Left colon (tissue), 2 donors: ENCODE data around the gene FABP2. TPM values are rescaled to one million over a fixed set of nuclear protein-coding genes. Genes with fewer than 3 reads are reported as not detected.
"Not testable (repeated sequence)": the region's sequence is repeated elsewhere in the genome, so short reads cannot be mapped to it uniquely, and the experiment has no call there.

Experiments used
- ATAC-seq: fragments of 200-7000 bp; cut with Tn5 transposase; one replicate; pipeline ENCODE4 v1.9.1; 2020; ENCODE audit warnings: mild to moderate bottlenecking, moderate library complexity
- DNase-seq, 2 donors: peaks; one replicate each; pipeline ENCODE4 v3.0.0-alpha.2; 2020
- intact Hi-C, 2 donors: fragments of 100-400 bp; cut with DNase I in 1 of 2; cut with micrococcal nuclease in 1 of 2; formaldehyde crosslinking; loops; one replicate each; pipeline versions ENCODE4 v1.11.2 to v1.14.0; 2022; cut with DNase I, micrococcal nuclease
- long read RNA-seq: library from polyadenylated mRNA; unstranded; transcript quantifications from one replicate; pipeline ENCODE4 v2.0.0, GENCODE V29; 2021
- total RNA-seq, 2 donors: library from RNA; stranded (reverse); fragmentation: NEBNext Ultra II Directional; extraction: Animal tissue kit (Norgen Biotek cat#: 25700); gene quantifications; one replicate each; pipeline ENCODE4 v1.2.1, GENCODE V29; 2021
- donor health status: DM: no; HTN: no; CAD: no.
- donor health status: DM: yes; HTN: yes; CAD: no.

The FABP2 gene
- total RNA-seq: 100 to 1,000 TPM; 102 to 104 TPM
- long read RNA-seq, transcript FABP2-201 (4 exons, 2,478 nt): major isoform, 372 of 399 reads
- long read RNA-seq, partial matches to known transcripts: 8 of 399 reads
- long read RNA-seq, other reads (novel, unspliced or antisense): 19 of 399 reads

DNA sequence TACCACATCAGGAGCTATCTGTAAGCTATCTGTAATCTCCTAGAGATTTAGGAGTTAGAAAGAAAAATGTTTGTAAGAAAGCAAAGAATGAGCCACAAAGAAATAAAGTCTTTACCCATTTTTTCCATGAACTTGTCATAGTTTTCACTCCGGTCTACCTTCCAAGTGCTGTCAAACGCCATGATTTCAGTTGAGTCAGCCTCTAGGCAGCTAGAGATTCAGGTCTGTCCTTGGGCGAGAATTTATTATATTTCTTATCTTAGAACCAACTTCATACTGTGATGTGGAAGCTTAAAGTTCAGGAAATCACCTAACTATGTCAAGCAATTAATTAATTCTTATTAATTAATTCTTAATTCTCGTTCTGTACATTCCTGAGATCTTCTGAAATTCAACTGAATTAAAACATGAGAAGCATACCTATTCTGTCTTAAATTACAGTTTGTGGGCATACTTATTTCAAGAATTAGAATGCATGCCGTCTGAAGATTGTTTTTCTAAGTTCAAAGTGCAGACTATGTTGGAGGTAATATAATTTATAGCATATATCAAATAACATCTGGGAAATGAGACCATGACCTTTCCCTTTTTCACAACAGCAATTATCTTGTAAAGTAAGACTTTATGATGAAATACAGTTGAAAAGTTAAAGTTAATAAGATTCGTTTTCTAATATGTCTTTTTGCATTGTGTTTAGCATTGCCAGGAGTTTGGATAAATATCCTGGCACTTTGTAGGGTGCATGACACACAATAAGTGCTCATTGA, at the start of gene FABP2:
Gene FABP2, minus strand, starts transcription at position 218 of the 767 bp plus-strand sequence. Its CDS starts 36 bp downstream, at position 182.
- ATAC-seq: peak; percentile 88
- intact Hi-C loops: no loop called here
- no peak for DNase-seq

GRCh38 chr4:119370951-119371683, 49.2 kb upstream of the FABP2 start:
- intact Hi-C loops, ATAC-seq, DNase-seq: not testable (repeated sequence)

DNA sequence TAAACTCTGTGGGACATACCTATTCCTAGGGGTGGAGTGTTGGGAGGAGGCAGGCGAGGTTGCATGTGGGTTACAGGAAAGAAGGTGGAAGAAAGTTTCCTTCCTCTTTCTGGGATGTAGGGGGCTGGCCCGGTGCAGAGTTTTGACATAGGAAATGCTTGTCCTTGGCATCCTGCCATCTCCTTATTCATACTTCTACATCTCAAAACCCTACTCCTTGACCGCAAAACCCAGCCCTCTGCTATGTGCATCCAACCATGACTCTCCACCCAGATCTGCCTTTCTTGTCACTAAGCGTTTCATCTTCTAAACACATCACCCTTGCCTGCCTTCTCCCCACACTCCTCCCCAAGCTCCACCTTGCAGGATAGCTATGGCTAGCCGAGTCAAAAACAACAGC, 48.5 kb upstream of the FABP2 start:
- intact Hi-C loops, DNase-seq: not testable (repeated sequence)

DNA sequence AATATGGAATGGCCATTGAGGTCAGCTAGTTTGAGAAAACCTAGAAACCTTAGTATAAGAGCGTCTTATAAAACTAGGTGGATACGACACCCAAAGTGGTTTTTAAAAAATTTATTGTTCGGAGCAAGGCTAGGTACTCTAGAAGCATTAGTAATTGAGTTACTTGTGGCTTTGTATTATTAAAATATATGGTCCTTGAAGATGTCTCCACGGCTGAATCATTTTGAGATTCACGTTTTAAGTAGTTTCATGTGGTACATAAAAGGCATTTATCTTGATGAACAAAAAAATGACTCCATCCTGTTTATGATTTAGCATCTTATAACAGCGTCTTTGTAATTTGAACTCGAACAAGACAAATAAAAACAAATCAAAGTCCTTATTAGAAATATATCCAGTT, 44.9 kb upstream of the FABP2 start:
- ATAC-seq, intact Hi-C loops, DNase-seq: not testable (repeated sequence)

More for the DNA sequence above, 48.5 kb upstream of the FABP2 start:
- ATAC-seq: not testable (repeated sequence)

GRCh38 chr4:119364203-119364602, 42.3 kb upstream of the FABP2 start:
- DNase-seq, intact Hi-C loops, ATAC-seq: not testable (repeated sequence)

DNA sequence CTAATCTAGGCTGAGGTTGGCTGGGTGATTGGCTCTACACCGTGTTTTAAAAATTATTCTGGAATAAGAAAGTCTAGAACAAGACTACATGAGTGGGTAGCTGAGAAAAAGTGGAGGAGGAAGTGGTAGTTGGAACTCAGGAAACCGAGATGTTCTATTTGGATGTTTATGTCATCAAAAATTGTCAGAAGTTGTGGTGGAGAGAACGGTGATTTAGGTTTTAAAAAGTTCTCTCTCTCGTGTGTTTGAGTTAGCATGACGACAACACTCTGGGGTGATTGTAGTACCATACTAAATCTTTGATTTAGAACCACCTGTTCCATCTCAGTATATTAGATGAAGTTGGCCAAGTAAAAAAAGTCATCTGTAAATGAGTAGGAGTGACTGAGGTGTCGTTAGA, 41.4 kb upstream of the FABP2 start:
- DNase-seq, ATAC-seq, intact Hi-C loops: not testable (repeated sequence)

GRCh38 chr4:119362413-119362812, 40.5 kb upstream of the FABP2 start:
- DNase-seq, ATAC-seq, intact Hi-C loops: not testable (repeated sequence)

DNA sequence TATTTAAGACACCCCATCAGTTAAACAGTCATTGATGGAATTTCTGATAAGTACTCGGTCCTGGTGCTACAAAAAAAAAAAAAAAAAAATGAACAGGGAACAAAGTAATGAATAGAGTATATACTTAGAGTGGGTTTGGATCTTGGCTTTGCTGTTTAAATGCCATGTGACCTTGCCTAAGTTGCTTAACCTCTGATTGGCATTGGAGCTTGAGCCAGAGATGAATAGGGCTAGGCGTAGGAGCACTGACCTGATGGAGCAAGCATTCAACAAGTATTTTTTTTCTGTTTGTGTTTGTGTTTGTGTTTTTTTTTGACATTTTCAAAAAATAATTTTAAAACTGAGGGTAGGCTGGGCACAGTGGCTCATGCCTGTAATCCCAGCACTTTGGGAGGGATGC, 37.9 kb upstream of the FABP2 start:
- ATAC-seq, intact Hi-C loops, DNase-seq: not testable (repeated sequence)

DNA sequence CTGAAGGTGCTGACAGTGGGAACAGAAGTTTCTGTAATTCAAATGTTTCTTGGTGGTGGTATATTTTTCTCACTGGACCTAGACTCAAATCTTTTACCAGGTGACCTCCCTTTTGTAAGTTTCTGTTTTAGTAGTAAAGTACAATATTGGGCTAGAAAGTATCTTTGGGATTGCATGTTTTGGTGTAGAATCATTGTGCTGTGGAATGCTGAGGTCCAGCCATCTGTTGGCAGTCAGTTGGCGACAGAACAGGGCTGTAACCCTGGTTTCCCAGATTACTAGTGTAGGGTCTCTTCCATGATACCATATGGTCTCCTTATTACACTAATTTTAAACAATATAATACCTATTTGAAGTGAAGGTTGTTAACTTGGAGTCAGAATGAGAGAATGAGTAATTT, 34.9 kb upstream of the FABP2 start:
- ATAC-seq, DNase-seq, intact Hi-C loops: not testable (repeated sequence)

GRCh38 chr4:119356041-119356440, 34.1 kb upstream of the FABP2 start:
- ATAC-seq, DNase-seq, intact Hi-C loops: not testable (repeated sequence)

GRCh38 chr4:119353364-119353763, 31.4 kb upstream of the FABP2 start:
- peak; percentile 46 for ATAC-seq
- intact Hi-C loops, DNase-seq: not testable (repeated sequence)

- ATAC-seq, DNase-seq, intact Hi-C loops: not testable (repeated sequence)
These were observed 26.2 kb upstream of the FABP2 start for GRCh38 chr4:119348169-119348568.

- ATAC-seq, intact Hi-C loops, DNase-seq: not testable (repeated sequence)
These were observed 21.4 kb upstream of the FABP2 start for GRCh38 chr4:119343293-119343692.

DNA sequence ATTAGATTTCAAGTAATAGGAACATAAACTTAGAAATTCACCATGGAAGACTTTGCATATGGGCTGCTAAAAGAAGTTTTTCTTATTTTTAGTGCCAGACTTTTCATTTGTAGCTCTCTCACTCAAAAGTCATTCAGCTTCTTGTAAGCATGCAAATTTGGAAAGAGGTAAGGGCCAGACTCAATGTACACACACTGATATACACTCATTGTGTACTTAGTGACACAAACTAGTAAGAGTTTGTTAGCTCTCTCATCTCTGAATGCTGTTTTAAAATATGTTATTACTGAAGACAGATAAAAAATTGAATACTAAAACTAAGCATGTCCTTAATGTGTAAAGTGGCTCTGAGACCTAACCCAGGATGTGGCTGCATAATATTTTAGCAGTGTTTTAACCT, 18.0 kb upstream of the FABP2 start:
- intact Hi-C loops, DNase-seq, ATAC-seq: not testable (repeated sequence)

DNA sequence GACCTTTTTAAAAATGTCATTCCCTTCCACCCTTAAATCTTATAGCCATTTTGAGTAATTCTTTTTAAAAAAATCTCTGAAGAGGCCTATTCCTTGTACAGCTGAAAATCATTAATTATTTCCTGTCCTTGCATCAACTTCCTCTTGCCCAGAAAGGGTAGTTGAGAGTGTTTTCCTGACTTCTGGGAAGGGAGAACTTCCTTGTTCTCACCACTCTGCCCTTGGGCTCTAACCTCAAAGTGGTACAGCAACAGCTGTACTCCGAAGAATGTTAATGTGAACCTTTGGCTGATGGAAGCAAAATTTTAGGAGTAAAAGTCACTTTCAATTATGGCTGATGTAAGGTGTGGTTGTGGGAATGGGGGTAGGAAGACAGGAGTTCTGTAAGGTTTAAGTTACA, 15.1 kb upstream of the FABP2 start:
- intact Hi-C loops: no loop called here
- DNase-seq: no peak
- ATAC-seq: peak; percentile 59

- intact Hi-C loops, DNase-seq: not testable (repeated sequence)
- peak; percentile 80 for ATAC-seq
These were observed 14.5 kb upstream of the FABP2 start for GRCh38 chr4:119336332-119336979.

GRCh38 chr4:119329835-119330620, 8.1 kb upstream of the FABP2 start:
- intact Hi-C loops: no loop called here
- ATAC-seq (peak; percentile 64), DNase-seq (no peak)

- DNase-seq: no peak
- intact Hi-C loops: no loop called here
- ATAC-seq: peak; percentile 63
These were observed 6.8 kb upstream of the FABP2 start for GRCh38 chr4:119328695-119329094.
